Chondrocyte (in vitro differentiated cells): ENCODE results near the gene CTNND2. TPM values are rescaled to one million over a fixed set of nuclear protein-coding genes. Genes with fewer than 3 reads are reported as not detected.

Experiments used
- DNase-seq: peaks from one replicate; pipeline ENCODE4 v3.0.0; 2021; ENCODE audit warnings: mixed read lengths, low spot score
- H3K27ac Mint-ChIP-seq: one replicate; pipeline ENCODE4 v1.8.0; 2021; ENCODE audit warnings: mild to moderate bottlenecking, moderate library complexity, mixed read lengths; ENCODE audit not compliant: unreplicated experiment
- H3K27me3 Mint-ChIP-seq: 2 replicates; pipeline ENCODE4 v1.8.0; 2021; ENCODE audit warnings: low read depth, mixed read lengths
- H3K36me3 Mint-ChIP-seq: 2 replicates; pipeline ENCODE4 v1.8.0; 2021; ENCODE audit warnings: low read depth, mixed read lengths
- H3K4me1 Mint-ChIP-seq: 2 replicates; pipeline ENCODE4 v1.8.0; 2021; ENCODE audit warnings: low read depth, mild to moderate bottlenecking, mixed read lengths
- H3K4me3 Mint-ChIP-seq: one replicate; pipeline ENCODE4 v1.8.0; 2021; ENCODE audit warnings: mild to moderate bottlenecking, moderate library complexity, mixed read lengths; ENCODE audit not compliant: unreplicated experiment
- H3K9me3 Mint-ChIP-seq: 2 replicates; pipeline ENCODE4 v1.8.0; 2021; ENCODE audit warnings: low read depth, mixed read lengths
- total RNA-seq: library from RNA; stranded (reverse); gene quantifications from 3 replicates; pipeline ENCODE4 v1.2.1, GENCODE V29; 2021
- TF ChIP-seq, protein P1 (sequence below): fragments of 200-600 bp; sonication (generic); IDR thresholded peaks from 2 replicates; pipeline ENCODE4 v1.5.0; 2021; ENCODE audit warnings: antibody characterized with exemption, mild to moderate bottlenecking, moderate library complexity

The CTNND2 gene
- total RNA-seq, 1 donor from 2014 or later: 2.1 TPM

DNA sequence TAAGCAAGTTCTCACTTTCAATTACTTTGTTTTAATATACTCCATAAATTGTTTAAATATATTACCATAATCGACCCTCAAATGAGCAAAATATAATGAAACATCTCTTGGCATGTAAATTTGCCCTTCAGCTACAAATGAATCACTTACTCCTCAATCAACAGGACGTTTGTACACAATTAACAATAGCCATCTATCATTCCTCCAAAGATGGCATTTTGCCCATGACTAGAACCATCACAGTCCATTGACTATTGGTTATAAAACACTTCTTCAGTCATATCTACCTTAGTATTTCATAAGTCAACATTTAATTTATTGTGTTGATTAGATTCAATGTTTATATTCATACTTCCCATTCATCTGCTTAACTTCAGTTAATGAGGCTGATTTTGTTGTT is 127.2 kb downstream of the CTNND2 start:
- no peaks in the 10 kb centered on the region for H3K27me3 Mint-ChIP-seq
- H3K27ac Mint-ChIP-seq: no peak overlapping the region
- no peaks in the 10 kb centered on the region for H3K4me1 Mint-ChIP-seq
- no peak for DNase-seq
- TF ChIP-seq, protein P1, sequence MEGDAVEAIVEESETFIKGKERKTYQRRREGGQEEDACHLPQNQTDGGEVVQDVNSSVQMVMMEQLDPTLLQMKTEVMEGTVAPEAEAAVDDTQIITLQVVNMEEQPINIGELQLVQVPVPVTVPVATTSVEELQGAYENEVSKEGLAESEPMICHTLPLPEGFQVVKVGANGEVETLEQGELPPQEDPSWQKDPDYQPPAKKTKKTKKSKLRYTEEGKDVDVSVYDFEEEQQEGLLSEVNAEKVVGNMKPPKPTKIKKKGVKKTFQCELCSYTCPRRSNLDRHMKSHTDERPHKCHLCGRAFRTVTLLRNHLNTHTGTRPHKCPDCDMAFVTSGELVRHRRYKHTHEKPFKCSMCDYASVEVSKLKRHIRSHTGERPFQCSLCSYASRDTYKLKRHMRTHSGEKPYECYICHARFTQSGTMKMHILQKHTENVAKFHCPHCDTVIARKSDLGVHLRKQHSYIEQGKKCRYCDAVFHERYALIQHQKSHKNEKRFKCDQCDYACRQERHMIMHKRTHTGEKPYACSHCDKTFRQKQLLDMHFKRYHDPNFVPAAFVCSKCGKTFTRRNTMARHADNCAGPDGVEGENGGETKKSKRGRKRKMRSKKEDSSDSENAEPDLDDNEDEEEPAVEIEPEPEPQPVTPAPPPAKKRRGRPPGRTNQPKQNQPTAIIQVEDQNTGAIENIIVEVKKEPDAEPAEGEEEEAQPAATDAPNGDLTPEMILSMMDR: no peak
- H3K36me3 Mint-ChIP-seq: no peaks in the 10 kb centered on the region
- no peak overlapping the region for H3K4me3 Mint-ChIP-seq
- no peaks in the 10 kb centered on the region for H3K9me3 Mint-ChIP-seq

DNA sequence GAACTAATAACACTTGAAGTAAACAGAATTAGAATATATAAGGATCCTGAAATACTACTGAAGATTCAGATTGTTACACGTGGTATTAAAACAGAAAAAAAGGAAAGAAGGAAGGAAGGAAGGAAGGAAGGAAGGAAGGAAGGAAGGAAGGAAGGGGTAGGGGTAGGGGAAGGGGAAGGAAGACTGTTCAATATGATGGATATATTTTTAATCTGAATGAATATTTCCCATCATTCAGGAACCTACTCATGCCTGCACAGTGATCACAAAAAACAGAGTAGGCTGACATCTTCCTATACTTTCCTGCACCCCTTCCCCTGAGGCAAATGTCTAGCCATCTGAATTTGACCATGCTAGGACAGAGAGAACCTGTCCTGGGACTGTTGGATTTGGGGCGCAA is 133.9 kb downstream of the CTNND2 start:
- no peaks in the 10 kb centered on the region for H3K4me1 Mint-ChIP-seq
- TF ChIP-seq, protein P1: no peak

DNA sequence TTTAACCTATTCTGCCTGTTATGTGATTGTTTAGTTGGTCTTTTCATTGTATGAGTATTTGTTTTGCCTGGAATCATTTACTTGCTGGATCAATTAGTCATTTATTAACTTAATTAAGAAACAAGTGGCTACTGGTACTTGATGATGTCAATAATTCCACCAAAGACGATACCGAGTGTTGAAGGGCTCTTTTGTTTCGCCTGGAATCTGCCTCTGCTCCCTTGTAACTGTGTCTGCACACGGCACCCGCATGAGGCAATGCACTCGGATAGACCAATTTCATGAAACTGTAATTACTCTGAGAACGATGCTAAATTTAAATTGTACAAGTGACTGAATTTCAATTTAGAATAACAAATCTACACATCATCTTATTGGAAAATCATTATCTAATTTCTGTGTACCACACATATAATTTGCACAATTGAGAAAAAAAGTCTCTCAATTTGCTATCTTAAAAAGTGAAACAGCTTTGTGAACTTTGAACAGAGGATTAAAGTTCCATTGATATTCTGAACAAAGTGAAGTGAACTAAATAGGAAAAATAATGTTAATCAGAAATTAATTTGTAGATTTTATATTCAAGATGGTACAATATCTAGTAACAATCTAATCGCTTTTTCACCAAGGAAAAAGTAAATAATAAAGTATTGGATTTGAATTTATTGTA is 143.2 kb downstream of the CTNND2 start:
- no peak for DNase-seq
- no peaks in the 10 kb centered on the region for H3K36me3 Mint-ChIP-seq
- H3K4me3 Mint-ChIP-seq: no peak overlapping the region
- H3K9me3 Mint-ChIP-seq: peaks cover 14% of the 10 kb centered on the region
- no peaks in the 10 kb centered on the region for H3K4me1 Mint-ChIP-seq
- peaks cover 2% of the 10 kb centered on the region for H3K27me3 Mint-ChIP-seq
- H3K27ac Mint-ChIP-seq: no peak overlapping the region
- TF ChIP-seq, protein P1: no peak

More for the DNA sequence above, 133.9 kb downstream of the CTNND2 start:
- DNase-seq: no peak
- Mint-ChIP-seq H3K4me3 (no peak overlapping the region), H3K36me3 (no peaks in the 10 kb centered on the region), H3K9me3 (peaks cover 2% of the 10 kb centered on the region), H3K27me3 (no peaks in the 10 kb centered on the region), H3K27ac (no peak overlapping the region)

DNA sequence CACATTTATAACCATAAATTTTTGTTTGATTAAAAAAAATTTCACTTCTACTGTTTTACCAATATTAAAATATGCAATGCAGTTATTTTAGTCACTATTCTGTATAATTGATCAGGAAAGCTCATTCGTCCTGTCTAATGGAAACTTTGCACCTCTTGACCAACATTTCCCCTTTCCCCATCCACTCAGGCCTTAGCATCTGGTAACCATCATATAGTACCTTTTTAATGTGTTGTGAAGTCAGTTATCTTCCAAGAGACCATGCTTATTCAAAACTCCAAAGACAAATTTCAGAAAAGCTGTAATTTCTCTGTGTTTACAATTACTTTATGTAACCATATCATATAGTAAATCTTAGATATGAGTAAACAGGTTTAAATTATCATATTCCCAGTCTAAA is 145.9 kb downstream of the CTNND2 start:
- Mint-ChIP-seq H3K4me3 (no peak overlapping the region), H3K27me3 (peaks cover 2% of the 10 kb centered on the region), H3K36me3 (no peaks in the 10 kb centered on the region), H3K9me3 (peaks cover 7% of the 10 kb centered on the region), H3K4me1 (no peaks in the 10 kb centered on the region), H3K27ac (no peak overlapping the region)
- TF ChIP-seq, protein P1: no peak
- DNase-seq: no peak

DNA sequence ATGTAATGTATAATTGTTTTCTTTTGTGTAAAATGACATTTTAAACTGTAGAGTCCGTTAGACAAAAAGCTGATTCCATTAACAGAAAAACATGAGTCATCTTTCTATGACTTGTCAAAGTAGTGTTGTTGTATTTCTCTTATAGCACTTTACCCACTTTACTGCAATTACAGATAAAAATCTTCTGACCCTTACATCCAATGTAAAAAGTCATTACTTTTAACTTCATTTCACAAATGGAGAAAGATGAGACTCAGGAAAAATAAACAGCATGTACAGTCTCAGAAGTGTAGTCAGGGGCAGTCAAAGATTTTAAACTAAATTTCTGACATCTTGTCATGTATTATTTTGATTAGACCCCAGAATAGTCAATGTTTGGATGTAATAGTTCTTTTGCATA is 146.6 kb downstream of the CTNND2 start:
- DNase-seq: no peak
- Mint-ChIP-seq H3K4me3 (no peak overlapping the region), H3K4me1 (no peaks in the 10 kb centered on the region), H3K27ac (no peak overlapping the region), H3K9me3 (peaks cover 5% of the 10 kb centered on the region), H3K27me3 (peaks cover 2% of the 10 kb centered on the region), H3K36me3 (no peaks in the 10 kb centered on the region)
- TF ChIP-seq, protein P1: no peak
